Midbrain (tissue), 1 donor: ENCODE measurements around the gene SFXN2.
"Not testable (repeated sequence)": the region's sequence is repeated elsewhere in the genome, so short reads cannot be mapped to it uniquely, and the experiment has no call there.

Experiments used
- DNase-seq: peaks from one replicate; lab custom pipeline; 2025; lab: John Stamatoyannopoulos, UW

SFXN2 gene

GRCh38 chr10:102720775-102721301, 6.4 kb downstream of the SFXN2 start:
- no peak for DNase-seq

DNA sequence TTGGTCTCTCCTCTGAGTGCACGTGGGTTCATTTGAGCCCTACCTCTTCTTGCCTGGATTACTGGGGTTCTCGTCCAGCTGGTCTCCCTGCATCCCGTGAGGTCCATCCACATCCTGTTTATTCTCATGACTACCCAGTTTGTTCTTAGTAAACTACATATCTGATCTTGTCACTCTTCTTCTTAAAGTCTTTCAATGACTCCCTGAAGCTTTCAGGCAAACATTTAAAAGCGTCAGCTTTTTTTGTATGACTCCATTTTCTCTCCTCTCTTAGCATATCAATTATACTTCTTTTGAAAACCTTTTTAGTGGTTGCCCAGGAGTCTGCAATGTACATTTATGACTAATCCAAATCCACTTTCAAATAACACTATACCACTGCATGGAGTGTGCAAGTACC, 7.5 kb downstream of the SFXN2 start:
- DNase-seq: no peak

DNA sequence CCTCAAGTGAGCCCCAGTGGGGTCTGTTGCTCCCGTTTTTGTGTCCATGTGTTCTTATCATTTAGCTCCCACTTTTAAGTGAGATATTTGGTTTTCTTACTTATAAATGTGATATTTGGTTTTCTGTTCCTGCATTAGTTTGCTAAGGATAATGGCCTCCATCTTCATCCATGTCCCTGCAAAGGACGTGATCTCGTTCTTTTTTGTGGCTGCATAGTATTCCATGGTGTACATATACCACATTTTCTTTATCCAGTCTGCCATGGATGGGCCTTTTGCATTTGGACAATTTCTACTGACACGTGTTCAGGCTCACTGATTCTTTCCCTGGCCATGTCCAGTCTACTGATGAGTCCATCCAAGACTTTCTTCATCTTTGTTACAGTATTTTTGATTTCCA, 9.6 kb downstream of the SFXN2 start:
- no peak for DNase-seq

DNA sequence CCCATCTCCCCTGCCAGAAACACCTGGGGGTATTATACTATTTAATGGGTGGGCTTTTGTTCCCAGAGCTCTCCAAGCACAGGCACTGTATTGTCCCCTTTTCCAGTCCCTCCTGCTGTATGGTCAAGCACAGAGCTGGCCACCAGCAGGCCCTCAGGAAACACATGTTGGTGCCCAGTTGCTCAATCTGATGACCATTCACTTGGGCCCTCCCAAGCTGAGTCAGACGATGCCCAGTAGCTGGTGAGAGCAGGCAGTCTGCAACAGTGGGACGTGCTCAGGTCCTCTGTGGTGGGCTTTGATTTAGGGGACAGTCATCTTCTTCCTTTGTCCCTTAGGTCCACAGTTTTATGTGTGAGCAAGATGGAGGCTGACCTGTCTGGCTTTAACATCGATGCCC, 11.8 kb downstream of the SFXN2 start:
- DNase-seq: no peak

DNA sequence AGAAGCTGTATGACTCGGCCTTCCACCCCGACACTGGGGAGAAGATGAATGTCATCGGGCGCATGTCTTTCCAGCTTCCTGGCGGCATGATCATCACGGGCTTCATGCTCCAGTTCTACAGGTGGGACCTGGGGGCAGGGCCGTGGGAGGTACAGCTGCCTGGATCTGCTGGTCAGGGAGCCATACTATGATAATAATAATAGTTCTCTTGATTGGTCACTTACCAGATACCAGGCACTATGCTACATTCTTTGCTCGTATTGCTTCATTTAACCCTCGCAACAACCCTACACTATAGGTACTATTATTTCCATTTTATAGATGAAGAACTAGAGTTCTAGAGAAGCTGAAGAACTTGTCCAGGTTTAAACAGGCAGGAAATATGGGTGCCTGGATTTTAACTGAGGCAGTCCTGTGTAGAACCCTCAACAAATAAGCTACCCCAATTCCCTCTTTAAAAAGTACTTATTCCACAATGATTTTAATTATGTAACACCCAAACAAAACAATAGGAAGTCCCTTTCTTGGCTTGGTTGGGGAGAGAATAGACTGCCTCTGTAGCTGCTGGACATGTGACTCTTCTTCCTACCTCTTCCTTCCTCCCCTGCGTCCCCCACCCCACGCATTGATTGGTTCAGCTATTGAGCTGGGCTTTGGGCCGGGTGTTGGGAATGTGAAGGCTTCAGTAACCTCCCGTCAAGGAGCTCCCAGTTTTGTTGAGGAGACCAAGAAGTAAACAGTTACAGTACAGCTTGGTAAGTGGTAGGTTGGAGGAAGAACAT, 12.8 kb downstream of the SFXN2 start:
- no peak for DNase-seq

DNA sequence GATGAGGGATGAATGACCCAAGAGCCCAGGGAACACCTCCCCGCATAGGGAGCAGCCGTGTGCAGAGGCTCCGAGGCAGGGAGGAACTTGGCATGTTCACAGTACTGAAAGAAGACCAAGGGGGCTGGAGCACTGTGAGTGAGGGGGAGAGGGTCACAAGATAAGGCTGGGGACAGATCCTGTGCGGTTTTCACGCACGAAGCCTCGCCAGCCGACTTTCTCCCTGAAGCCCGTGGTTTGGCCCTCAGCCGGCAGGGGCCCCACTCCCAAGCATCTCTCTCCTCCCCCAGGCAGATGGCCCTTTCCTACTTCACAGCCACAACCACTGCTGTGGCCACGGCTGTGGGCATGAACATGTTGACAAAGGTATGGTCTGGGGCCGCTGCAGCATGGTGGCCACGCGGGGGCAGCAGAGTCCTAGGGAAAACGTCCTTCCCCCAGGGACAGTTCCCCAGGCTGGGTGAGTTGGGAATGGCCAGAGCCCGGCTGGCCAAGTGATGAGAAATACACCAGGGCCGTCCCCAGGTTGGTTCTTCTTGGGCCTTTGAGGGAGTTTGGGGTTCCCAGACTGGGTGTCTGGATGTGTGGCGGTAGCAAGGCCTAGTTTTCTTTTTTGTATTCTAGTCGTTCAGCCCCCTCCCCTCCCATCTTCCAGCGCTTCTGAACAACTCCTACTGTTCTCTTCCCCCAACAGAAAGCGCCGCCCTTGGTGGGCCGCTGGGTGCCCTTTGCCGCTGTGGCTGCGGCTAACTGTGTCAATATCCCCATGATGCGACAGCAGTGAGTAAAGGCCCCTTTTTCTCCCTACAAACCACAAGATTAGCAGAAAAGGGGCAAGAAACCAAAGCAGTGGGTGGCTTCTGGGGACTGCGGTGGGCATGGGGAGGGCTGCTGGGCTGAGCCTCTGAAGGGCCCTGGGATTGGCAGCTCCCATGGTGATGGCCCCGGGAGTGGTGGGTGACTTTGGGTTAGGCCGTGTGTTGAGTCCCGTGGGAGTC, 14.9 kb downstream of the SFXN2 start:
- DNase-seq: peak; percentile 86

GRCh38 chr10:102731222-102731800, 16.9 kb downstream of the SFXN2 start:
- DNase-seq: no peak

DNA sequence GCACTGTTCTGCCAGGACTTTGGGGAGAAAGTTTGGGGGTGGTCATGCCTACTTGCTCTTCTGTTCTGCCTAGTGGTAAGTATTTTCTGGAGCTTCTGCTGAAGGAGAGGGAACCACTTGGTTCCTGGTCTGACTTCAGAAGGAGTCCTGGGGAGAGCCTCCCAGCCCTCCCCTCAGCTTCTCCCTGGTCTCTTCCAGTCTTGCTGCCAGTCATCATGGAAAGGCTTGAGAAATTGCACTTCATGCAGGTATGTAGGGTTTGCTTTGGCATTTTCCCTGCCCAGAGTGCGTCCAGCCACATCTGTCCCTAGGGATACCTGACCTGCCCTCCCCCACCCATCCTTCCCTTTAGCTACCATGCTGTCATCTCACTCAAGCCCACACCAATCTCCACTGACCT, 18.2 kb downstream of the SFXN2 start:
- no peak for DNase-seq

DNA sequence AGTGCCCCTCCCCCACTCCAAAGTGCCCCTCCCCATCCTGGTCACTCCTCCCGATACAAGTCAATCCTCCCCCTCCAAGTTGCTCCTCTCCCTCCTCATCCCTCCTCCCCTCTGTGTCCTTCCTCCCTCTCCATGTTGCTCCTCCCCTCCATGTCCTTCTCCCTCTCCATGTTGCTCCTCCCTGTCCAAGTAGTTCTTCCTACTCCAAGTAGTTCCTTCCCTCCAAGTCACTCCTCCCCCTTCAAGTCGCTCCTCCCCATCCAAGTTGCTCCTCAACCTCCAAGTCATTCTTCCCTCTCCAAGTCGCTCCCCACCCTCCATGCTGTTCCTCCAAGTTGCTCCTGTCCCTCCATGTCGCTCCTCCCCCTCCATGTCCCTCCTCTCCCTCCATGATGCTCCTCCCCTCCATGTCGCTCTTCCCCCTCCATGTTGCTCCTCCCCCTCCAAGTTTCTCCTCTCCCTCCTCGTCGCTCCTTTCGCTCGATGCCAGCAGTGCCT, 20.7 kb downstream of the SFXN2 start:
- DNase-seq: no peak

- DNase-seq: no peak
Measured at GRCh38 chr10:102738692-102739121, 24.3 kb downstream of the SFXN2 start.

- no peak for DNase-seq
Measured at GRCh38 chr10:102740229-102740628, 25.8 kb downstream of the SFXN2 start.

DNA sequence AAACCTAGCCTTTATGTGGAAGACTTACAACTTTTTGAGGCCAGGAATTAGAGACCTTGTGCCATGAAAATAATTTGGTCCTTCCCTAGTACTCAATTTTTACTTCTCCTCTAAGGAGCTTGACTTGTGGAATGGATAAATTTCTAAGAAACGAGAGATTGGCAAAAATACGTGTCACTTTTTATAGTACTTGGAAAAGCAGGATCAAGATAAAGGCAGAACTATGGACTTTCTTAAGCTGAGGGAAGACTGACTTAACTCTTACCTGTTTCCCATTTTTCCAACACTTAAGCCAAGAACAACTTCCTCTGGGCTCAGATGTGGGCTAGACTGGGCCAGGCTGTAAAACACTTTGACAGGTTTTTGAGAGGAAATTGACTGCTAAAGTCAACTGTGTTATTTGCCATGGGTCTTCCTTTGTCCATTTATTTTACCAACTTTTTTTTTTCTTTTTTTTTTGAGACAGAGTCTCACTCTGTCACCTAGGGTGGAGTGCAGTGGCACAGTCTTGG, 27.3 kb downstream of the SFXN2 start:
- DNase-seq: no peak

DNA sequence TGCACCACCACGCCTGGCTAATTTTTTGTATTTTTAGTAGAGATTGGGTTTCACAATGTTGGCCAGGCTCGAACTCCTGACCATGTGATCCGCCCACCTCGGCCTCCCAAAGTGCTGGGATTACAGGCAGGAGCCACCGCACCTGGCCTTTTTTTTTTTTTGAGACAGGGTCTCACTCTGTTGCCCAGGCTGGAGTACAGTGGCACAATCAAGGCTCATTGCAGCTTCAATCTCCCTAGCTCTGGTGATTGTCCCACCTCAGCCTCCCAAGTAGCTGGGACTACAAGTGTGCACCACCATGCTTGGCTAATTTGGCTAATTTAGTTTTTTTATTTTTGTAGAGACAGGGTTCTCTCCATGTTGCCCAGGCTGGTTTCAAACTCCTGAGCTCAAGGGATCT, 27.9 kb downstream of the SFXN2 start:
- not testable (repeated sequence) for DNase-seq

- no peak for DNase-seq
Measured at GRCh38 chr10:102743078-102743587, 28.7 kb downstream of the SFXN2 start.

DNA sequence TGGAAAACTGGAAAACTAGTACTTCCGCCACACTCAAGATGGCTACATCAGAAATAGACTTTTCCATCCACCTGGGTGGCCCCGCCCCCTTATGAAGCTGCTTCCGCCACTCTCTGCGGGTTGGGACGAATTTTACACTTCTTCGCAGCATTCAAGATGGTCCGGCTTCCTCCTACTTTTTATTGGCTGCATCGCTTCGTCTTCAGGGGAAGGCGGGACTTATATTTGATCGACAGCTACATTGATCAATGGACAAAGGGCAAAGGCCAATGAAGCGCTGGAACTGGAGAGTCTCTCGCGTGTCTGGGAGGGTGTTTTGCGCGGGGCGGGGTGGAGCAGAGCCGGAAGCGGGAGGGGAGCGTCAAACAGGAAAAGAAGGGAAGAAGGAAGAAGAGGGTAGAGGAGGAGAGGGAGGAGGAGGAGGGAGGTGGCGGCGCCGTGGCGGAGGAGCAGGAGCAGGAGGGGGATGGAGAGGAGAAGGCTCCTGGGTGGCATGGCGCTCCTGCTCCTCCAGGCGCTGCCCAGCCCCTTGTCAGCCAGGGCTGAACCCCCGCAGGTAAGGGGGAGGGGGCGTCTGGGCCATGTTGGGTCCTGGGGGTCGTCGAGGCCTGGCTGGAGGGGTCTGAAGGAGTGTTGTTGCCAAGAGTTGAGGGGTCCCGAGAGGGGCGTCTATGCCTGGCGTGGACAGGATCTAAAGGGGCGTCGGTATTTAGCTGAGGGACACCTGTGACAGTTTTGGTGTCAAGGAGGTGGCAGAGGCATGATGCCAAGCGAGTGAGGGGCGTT, 29.3 kb downstream of the SFXN2 start, which contains the start of gene WBP1L:
Gene WBP1L, plus strand, starts transcription at position 361 of the 786 bp plus-strand sequence. Its CDS starts 106 bp downstream, at position 467.
- peak; percentile 99 for DNase-seq

DNA sequence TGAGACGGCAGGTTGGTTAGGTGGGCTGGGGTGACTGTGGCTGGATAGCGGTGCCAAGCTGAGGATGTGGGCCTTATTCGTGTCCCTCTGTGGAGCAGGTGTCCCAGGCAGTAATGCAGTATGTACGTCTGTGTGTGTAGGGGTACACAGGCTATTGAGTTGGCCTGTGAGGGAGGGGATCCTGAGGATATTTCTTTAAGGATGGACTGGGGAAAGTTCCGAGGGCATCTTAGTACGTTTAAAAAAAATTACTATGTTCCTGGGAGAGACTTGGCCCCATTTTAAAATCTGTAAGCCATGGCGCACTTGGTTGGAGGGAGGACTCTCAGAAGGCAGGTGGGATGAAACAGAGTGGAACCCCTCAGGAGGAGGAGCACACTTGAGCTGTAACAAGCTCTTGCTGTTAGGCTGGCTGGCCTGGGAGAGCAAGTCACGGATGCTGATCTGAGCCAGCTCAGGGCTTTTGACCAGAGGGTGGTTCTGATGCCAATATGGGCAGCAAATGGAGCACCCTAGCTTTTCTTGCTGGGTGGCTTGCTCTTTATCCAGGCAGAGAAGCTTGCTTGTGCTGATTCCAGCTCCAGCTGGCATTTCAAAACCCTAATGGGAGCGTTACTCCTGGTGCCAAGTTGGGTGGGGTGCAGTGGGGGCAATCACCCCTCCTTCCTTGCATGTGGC, 30.1 kb downstream of the SFXN2 start:
- no peak for DNase-seq

DNA sequence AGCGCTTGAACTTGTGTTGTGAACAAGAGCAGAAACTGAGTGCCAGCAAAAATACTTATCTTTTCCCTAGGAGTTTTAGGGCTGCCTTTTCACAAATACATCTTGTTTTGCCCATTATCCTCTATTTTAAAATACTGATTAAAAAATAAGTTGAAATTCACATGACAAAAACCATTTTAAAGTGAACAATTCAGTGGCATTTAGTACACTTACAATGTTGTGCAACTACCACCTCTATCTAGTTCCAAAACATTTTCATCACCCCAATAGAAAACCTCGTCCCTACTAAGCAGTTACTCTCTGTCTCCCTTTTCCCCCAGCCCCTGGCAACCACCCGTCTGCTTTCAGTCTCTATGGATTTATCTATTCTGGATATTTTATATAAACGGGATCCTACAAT, 30.7 kb downstream of the SFXN2 start:
- no peak for DNase-seq

DNA sequence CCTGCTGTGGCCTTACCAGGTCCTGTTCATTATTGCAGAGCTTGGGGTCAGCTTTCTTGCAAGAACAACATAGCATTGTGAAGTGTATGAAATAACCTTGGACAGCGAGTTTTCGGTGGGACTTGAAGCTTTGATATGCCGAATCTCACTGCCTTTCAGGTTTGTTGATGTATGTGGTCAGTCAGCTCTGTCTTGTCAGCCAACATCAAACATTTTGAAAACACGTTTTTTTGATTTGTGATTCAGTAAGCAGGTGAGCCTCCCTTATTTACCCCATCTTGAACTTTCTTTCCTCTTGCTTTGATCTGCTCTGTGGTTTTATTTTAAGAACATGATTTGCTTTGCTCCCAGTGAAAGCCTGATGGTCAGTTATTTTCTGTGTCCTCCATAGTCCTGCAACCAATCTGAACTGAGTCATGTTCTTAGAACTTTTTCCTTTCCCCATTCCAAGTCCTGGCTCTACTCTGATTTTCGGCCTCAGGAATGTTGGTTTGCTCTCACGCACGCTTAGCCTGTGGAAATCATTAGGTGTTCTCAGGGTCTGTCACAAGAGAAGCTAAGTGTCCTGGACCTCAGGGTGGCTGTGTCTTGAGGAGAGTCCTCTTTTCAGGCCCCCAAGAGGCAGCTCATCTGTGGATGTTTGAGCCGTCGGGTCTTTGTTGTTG, 38.0 kb downstream of the SFXN2 start:
- no peak for DNase-seq

GRCh38 chr10:102752934-102753664, 38.7 kb downstream of the SFXN2 start:
- no peak for DNase-seq
